ENCODE measurements around the gene PARP6. TPM values are rescaled to one million over a fixed set of nuclear protein-coding genes. Genes with fewer than 3 reads are reported as not detected.

PARP6 gene
- total RNA-seq, result 7.8 and 21.5 TPM in 2 replicates

GRCh38 chr15:72272213-72272996 is at the start of gene PARP6:
PARP6 (minus strand) TSS chr15:72272554; CDS start chr15:72267477, 5,077 bp downstream.

GRCh38 chr15:72319985-72320671 is 47.8 kb upstream of the PARP6 start, which contains the start of gene CELF6:
CELF6 (minus strand) TSS chr15:72320157; CDS start chr15:72319874, 283 bp downstream.

GRCh38 chr15:72231066-72231832 is 41.1 kb downstream of the PARP6 start, which contains the start of gene PKM:
PKM (minus strand) TSS chr15:72231190; CDS start chr15:72219097, 12,093 bp downstream.

GRCh38 chr15:72197460-72198355 is 74.6 kb downstream of the PARP6 start, which contains the start of gene GRAMD2A:
GRAMD2A (minus strand) TSS chr15:72197787.

Other genes with a start within 250 kb of the PARP6 start
- gene MYO9A, start 154.4 kb downstream of the PARP6 start, total RNA-seq, result 19.6 and 46.9 TPM in 2 replicates
- gene SENP8, start 154.2 kb downstream of the PARP6 start, total RNA-seq, result 0.97 and 2.3 TPM in 2 replicates
- 0.16 and 0.19 TPM in 2 replicates for gene GRAMD2A, start 74.8 kb downstream of the PARP6 start, total RNA-seq
- gene PKM, start 41.4 kb downstream of the PARP6 start, total RNA-seq, result 820 and 1,418 TPM in 2 replicates
- gene CELF6, start 47.6 kb upstream of the PARP6 start, total RNA-seq, result 0.06 TPM in 1 of 2 replicates, not detected in the other
- 57.5 and 90.6 TPM in 2 replicates for gene HEXA, start 103.5 kb upstream of the PARP6 start, total RNA-seq
- gene TMEM202, start 125.8 kb upstream of the PARP6 start, total RNA-seq, result not detected in 2 replicates
- 13.8 and 112 TPM in 2 replicates for gene ARIH1, start 201.8 kb upstream of the PARP6 start, total RNA-seq